GM10266 (cell line): ENCODE measurements around the gene DYTN.
"Not testable (repeated sequence)": the region's sequence is repeated elsewhere in the genome, so short reads cannot be mapped to it uniquely, and the experiment has no call there.

Experiments
- DNase-seq: peaks from one replicate; pipeline ENCODE4 v3.0.0; 2012; ENCODE audit errors: extremely low spot score
- TF ChIP-seq, protein P1 (sequence below): IDR thresholded peaks from 2 replicates; pipeline ENCODE4 v1.5.1; 2012; ENCODE audit warnings: mild to moderate bottlenecking, low read depth; ENCODE audit not compliant: control insufficient read depth, insufficient read depth; ENCODE audit errors: missing control alignments

Gene DYTN

DNA sequence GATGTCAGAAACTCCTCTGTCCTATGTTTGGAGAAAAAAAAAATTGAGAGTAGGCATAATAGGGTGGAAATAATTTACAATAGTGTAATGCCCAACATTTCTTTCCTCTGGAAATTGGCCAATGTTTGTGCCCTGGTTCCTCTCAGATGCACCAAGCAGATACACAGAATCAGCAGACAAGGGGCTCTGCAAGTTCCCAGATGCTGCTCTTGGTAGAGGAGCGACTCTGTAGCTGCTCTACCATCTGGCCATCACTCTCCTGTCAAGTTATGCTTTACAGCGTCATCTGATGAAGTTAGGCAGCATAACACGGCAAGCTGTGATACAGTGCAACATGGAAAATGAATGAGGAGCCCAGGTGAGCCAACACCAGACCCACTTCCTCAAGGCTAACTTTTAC lies 1.6 kb downstream of the DYTN start:
- TF ChIP-seq, protein P1, sequence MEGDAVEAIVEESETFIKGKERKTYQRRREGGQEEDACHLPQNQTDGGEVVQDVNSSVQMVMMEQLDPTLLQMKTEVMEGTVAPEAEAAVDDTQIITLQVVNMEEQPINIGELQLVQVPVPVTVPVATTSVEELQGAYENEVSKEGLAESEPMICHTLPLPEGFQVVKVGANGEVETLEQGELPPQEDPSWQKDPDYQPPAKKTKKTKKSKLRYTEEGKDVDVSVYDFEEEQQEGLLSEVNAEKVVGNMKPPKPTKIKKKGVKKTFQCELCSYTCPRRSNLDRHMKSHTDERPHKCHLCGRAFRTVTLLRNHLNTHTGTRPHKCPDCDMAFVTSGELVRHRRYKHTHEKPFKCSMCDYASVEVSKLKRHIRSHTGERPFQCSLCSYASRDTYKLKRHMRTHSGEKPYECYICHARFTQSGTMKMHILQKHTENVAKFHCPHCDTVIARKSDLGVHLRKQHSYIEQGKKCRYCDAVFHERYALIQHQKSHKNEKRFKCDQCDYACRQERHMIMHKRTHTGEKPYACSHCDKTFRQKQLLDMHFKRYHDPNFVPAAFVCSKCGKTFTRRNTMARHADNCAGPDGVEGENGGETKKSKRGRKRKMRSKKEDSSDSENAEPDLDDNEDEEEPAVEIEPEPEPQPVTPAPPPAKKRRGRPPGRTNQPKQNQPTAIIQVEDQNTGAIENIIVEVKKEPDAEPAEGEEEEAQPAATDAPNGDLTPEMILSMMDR = no peak
- DNase-seq = no peak

DNA sequence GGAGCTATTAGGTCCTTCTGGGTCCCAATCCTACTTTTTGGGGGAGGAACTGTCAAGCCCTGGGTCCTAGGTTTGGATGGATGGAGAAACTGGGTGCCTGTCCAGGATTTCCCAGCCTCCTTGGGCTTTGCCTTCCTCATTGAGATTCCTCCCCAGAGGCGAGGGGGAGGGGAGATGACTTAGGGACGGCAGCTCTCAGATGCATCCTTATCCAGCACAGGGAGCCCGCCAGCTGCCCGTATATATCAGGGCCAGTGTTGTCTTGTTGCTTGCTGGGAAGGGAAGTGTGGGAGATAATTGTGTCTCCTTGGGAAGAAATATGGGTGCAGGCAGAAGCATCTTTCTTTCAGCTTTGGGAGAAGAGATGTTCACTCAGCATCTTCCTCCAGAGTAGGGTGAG lies 3.0 kb downstream of the DYTN start:
- DNase-seq = not testable (repeated sequence)

DNA sequence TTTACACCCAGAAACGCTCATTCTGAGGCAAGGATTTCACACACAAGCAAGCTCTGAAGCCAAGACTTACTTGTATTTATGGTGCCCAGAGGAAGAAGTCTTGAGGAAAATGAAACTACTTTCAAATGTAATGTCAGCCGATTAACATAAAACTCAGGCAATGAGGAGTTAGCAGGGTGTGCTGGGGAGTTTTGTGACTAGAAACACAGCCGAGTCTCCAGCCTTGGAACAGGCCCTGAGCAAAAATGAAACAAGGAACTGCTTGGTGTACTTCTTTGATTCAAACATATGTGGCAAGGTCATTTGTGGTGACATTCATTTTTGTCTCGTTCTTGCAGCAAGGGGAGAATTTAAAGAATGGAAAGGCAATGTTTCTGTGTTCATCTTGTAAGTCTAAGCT lies 4.5 kb downstream of the DYTN start:
- DNase-seq = no peak
- TF ChIP-seq, protein P1 = no peak

DNA sequence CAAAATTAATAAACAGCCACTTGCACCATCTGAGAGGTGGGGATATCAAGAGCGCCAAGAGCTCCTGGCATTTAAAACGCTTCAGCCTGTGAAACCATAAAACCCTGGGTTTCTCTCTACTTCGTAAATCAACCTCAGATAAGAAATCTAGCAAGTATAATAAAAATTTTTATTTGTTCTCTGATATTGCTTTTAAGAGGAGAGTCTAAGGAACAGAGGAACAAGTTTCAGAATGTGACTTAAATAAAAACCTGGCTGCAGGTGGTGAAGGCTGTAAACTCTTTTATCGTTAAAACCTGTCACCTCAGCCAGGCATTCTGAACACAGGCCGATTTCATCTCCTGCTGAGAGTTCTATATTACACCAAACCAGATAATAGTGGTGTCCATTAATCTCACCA lies 9.9 kb downstream of the DYTN start:
- TF ChIP-seq, protein P1 = no peak
- no peak for DNase-seq

DNA sequence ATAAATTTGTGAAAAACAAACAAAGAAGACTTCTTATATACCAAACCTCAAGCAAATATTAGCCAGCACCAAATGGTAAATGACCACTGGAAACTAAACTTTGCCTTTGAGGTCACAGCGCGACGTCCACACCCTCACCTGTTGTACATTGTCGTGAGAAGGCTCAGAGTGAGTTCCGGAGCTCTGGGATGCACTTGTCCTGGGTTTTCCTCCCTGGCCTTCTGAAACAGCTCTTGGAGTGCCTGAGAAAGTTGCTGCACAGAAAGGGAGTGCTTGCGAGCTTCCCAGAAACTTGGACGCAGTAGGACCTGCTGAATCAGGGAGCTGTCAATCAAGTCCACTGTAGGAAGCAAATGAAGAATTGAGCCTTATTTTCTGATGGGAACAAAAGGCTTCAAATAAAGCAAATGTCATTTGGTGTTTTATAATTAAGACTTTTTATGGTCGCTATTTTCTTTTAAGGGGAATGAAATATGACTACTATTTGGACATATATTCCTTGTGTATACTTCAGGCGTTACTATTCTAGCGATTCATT lies 11.0 kb downstream of the DYTN start:
- TF ChIP-seq, protein P1 = no peak
- DNase-seq = no peak

DNA sequence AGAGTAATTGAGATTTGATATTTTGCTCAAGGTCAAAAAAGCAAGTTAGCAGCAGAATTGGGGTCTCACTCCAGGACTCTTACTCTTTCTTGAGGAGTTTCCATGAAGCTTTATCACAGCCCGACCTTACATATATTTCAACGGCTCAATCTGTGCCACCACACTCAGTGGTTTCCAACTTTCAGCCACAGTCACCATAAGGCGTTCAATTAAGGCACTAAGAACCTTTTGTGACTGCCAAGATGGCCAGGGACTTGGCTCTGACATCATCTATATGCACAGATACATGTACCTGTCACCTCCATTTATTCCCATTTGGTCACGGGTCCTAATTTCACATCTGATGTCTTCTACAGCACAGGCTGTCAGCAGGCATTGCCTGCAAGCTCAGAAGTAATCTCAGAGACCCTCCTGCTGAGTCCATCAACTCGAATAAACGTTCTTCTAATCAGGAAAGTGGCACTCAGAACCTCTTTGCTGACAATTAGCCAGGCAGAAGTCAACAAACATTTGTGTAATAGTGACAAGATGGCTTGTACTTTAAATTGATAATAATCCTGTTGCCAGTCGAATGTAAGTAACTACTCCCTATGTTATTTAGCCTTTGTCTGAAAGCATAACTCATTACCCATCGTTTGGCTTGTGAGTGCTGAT lies 16.1 kb downstream of the DYTN start:
- TF ChIP-seq, protein P1 = no peak
- no peak for DNase-seq

DNA sequence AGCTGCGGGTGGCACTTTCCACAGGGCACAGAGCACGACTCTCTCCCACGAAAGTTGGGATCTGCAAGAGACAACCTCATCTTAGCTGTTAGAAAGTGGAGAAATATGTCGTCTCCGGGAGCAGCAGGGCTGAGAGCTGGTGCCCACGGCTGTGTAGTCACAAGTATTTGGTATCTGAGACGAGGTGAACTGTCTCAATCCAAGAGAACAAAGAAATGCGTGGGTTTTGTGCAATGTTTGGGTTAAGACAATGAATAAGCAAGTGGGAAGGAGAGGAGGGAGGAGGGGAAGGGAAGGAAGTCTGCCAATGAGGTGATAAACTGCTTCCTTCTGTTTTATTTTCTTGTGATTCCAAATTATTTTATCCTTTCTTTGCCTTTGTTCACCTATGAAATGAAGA lies 18.0 kb downstream of the DYTN start:
- TF ChIP-seq, protein P1 = no peak
- no peak for DNase-seq

DNA sequence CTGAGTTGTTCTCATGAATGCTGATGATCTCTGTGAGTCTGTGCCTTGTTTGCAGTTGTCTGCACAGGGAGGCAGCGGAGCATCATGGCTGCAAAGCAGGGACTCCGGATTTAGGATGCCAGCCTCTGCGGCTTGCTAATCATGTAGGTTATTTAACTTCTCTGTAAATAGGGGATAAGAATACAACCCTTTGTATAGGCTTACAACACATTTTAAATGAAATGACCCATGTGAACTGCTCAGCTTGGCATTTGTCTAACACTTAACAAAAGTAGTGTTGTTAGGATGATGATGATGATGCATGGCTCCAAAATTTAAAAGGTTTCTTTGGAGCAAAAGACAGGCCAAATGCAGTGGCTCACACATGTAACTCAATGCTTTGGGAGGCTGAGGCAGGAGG lies 19.4 kb downstream of the DYTN start:
- TF ChIP-seq, protein P1 = no peak
- no peak for DNase-seq
